ENCODE measurements around the gene HMGA1. TPM values are rescaled to one million over a fixed set of nuclear protein-coding genes. Genes with fewer than 3 reads are reported as not detected.

The HMGA1 gene
- total RNA-seq, 1 experiment from 2014 or later: 2,446 TPM

GRCh38 chr6:34278833-34279232 is 42.2 kb downstream of the HMGA1 start:
- ChIA-PET POLR2A (no interaction called here), CTCF (interaction anchor here (0.6 kb wide), 1 partner anchor 142 kb away, joined by 3 read pairs; no protein-coding TSS in a partner anchor)
- ATAC-seq: no peak
- TF ChIP-seq HMGXB4 (CRISPR knock-in tag; IDR thresholded peaks at IDR 0.05) (no peak), USF2 (CRISPR knock-in tag; IDR thresholded peaks at IDR 0.05) (no peak)
- TF ChIP-seq, protein P1, sequence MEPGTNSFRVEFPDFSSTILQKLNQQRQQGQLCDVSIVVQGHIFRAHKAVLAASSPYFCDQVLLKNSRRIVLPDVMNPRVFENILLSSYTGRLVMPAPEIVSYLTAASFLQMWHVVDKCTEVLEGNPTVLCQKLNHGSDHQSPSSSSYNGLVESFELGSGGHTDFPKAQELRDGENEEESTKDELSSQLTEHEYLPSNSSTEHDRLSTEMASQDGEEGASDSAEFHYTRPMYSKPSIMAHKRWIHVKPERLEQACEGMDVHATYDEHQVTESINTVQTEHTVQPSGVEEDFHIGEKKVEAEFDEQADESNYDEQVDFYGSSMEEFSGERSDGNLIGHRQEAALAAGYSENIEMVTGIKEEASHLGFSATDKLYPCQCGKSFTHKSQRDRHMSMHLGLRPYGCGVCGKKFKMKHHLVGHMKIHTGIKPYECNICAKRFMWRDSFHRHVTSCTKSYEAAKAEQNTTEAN (CRISPR knock-in tag; IDR thresholded peaks at IDR 0.05): no peak
- no peak overlapping the region for H3K4me3 Mint-ChIP-seq
- 0 out of 2 replicates have a peak, but pooled peaks cover 3% of the 10 kb centered on the region for H3K36me3 Mint-ChIP-seq
- DNase-seq (ENCODE audit: low spot score): no peak
- H3K9me3 Mint-ChIP-seq: no peaks in the 10 kb centered on the region
- H3K27ac Mint-ChIP-seq: no peak overlapping the region
- no peaks in the 10 kb centered on the region for H3K4me1 Mint-ChIP-seq
- H3K27me3 Mint-ChIP-seq (ENCODE audit: low read depth): no peaks in the 10 kb centered on the region

DNA sequence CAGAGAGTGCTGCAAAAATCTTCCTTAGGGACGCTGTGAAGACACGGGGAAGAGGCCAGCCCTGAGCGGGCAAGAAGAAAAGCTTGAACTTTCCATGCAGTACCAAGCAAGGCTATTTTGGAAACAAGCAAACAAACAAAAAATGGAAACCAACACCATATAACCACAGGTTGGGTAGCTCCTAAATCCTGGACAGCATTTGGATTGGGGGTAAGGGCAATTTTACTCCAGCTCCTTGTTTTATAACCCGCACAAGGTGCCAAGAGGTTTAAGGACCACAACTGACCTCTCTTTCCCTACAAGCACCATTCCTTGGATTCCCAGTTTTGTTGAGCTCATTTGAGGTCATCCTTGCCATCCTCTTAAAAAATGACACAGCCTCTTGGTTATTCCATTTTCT is 43.5 kb downstream of the HMGA1 start:
- Mint-ChIP-seq H3K4me3 (no peak overlapping the region), H3K27me3 (ENCODE audit: low read depth) (no peaks in the 10 kb centered on the region), H3K4me1 (no peaks in the 10 kb centered on the region), H3K27ac (no peak overlapping the region), H3K9me3 (no peaks in the 10 kb centered on the region), H3K36me3 (0 out of 2 replicates have a peak, but pooled peaks cover 3% of the 10 kb centered on the region)
- ChIA-PET CTCF (interaction anchor here (2.3 kb wide), 1 partner anchor 31 kb away, joined by 6 read pairs; no protein-coding TSS in a partner anchor), POLR2A (no interaction called here)
- TF ChIP-seq PRDM15 (CRISPR knock-in tag; IDR thresholded peaks at IDR 0.05): peak; percentile 81
- TF ChIP-seq, protein P2, sequence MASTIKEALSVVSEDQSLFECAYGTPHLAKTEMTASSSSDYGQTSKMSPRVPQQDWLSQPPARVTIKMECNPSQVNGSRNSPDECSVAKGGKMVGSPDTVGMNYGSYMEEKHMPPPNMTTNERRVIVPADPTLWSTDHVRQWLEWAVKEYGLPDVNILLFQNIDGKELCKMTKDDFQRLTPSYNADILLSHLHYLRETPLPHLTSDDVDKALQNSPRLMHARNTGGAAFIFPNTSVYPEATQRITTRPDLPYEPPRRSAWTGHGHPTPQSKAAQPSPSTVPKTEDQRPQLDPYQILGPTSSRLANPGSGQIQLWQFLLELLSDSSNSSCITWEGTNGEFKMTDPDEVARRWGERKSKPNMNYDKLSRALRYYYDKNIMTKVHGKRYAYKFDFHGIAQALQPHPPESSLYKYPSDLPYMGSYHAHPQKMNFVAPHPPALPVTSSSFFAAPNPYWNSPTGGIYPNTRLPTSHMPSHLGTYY (CRISPR knock-in tag; IDR thresholded peaks at IDR 0.05): no peak
- DNase-seq (ENCODE audit: low spot score) (no peak), ATAC-seq (no peak)

DNA sequence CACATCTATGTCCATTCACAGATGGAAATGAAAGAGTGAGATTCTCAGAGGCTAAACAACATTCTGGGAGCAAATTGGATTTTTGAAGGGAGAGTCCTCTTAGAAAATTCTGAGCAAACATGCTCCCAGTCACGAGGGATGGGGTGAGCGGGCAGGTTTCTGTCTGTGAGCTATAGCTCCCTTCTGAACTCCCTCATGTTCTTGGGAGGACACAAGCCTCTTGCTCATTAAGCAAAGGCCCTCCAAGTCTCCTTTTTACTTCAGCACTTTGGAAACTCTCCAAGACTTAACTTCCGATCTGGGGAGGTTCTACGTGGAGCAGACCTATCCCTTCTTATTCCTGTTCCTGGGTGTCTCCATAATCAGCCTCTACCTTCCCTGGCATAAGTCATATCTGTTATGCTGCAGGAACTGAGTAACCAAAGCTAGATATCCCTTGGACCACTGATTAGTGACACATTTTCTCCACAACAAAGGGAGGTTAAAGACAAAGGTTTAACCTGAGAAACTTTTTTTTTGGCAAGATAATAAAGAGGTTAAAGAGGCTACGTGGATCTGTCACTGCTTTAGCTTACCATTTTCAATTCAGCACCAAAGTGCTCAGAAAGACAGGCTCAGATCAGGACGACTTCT is 45.1 kb downstream of the HMGA1 start:
- TF ChIP-seq TCF7 (CRISPR knock-in tag; IDR thresholded peaks at IDR 0.05; ENCODE audit: low read depth) (no peak), ZNF532 (CRISPR knock-in tag; IDR thresholded peaks at IDR 0.05; ENCODE audit: borderline replicate concordance) (no peak), ZNF232 (CRISPR knock-in tag; IDR thresholded peaks at IDR 0.05) (no peak), IRF2 (CRISPR knock-in tag; IDR thresholded peaks at IDR 0.05; ENCODE audit: borderline replicate concordance, low read depth) (no peak), FOXK1 (CRISPR knock-in tag; IDR thresholded peaks at IDR 0.05) (no peak), PREB (CRISPR knock-in tag; IDR thresholded peaks at IDR 0.05; ENCODE audit: borderline replicate concordance) (no peak), GABPB1 (CRISPR knock-in tag; IDR thresholded peaks at IDR 0.05) (no peak)
- TF ChIP-seq, protein P3, sequence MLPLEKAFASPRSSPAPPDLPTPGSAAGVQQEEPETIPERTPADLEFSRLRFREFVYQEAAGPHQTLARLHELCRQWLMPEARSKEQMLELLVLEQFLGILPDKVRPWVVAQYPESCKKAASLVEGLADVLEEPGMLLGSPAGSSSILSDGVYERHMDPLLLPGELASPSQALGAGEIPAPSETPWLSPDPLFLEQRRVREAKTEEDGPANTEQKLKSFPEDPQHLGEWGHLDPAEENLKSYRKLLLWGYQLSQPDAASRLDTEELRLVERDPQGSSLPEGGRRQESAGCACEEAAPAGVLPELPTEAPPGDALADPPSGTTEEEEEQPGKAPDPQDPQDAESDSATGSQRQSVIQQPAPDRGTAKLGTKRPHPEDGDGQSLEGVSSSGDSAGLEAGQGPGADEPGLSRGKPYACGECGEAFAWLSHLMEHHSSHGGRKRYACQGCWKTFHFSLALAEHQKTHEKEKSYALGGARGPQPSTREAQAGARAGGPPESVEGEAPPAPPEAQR (CRISPR knock-in tag; IDR thresholded peaks at IDR 0.05): no peak
- DNase-seq (ENCODE audit: low spot score) (no peak), ATAC-seq (no peak)
- ChIA-PET CTCF (interaction anchor here (1.5 to 1.7 kb wide), 2 partner anchors 10 to 119 kb away, joined by 4 to 7 read pairs; no protein-coding TSS in a partner anchor), POLR2A (no interaction called here)
- H3K27me3 Mint-ChIP-seq (ENCODE audit: low read depth): no peaks in the 10 kb centered on the region
- H3K36me3 Mint-ChIP-seq: 0 out of 2 replicates have a peak, but pooled peaks cover 3% of the 10 kb centered on the region
- no peaks in the 10 kb centered on the region for H3K9me3 Mint-ChIP-seq
- H3K4me3 Mint-ChIP-seq: no peak overlapping the region
- H3K27ac Mint-ChIP-seq: no peak overlapping the region
- H3K4me1 Mint-ChIP-seq: no peaks in the 10 kb centered on the region

All from WTC11 (cell line).